Aorta (tissue), 5 donors: ENCODE measurements around the gene GPR68. TPM values are rescaled to one million over a fixed set of nuclear protein-coding genes. Genes with fewer than 3 reads are reported as not detected.

Source experiments
- ATAC-seq: fragments of 200-7000 bp; cut with Tn5 transposase; one replicate; pipeline ENCODE4 v1.9.1; 2022; ENCODE audit warnings: moderate library complexity; ENCODE audit not compliant: low FRiP score
- DNase-seq, 2 donors: peaks; one replicate each; pipeline ENCODE4 v3.0.0-alpha.2; 2020
- H3K27ac ChIP-seq, 2 donors: one replicate each; pipeline ENCODE4 v1.5.1; 2013; ENCODE audit warnings: low read length in 2 of 2, mild to moderate bottlenecking in 2 of 2, moderate library complexity in 2 of 2, control low read depth in 1 of 2, inconsistent platforms in 1 of 2, low read depth in 1 of 2
- H3K27me3 ChIP-seq, 2 donors: one replicate each; pipeline ENCODE4 v1.6.1; 2013; ENCODE audit warnings: control low read depth in 1 of 2, low read length in 1 of 2, mild to moderate bottlenecking in 1 of 2, moderate library complexity in 1 of 2; ENCODE audit not compliant: insufficient read depth in 2 of 2, control insufficient read depth in 1 of 2
- H3K36me3 ChIP-seq, 2 donors: one replicate each; pipeline ENCODE4 v1.6.1; 2013; ENCODE audit warnings: control low read depth in 1 of 2, low read length in 1 of 2, mild to moderate bottlenecking in 1 of 2; ENCODE audit not compliant: insufficient read depth in 2 of 2, control insufficient read depth in 1 of 2
- H3K4me1 ChIP-seq, 2 donors: one replicate each; pipeline ENCODE4 v1.6.1; 2013; ENCODE audit warnings: low read length in 2 of 2, control low read depth in 1 of 2, mild to moderate bottlenecking in 1 of 2, moderate library complexity in 1 of 2; ENCODE audit not compliant: insufficient read depth in 2 of 2, control insufficient read depth in 1 of 2
- H3K4me3 ChIP-seq, 2 donors: one replicate each; pipeline ENCODE4 v1.5.1; 2013; ENCODE audit warnings: low read length in 2 of 2, control low read depth in 1 of 2, mild to moderate bottlenecking in 1 of 2
- H3K9me3 ChIP-seq: one replicate; pipeline ENCODE4 v1.6.1; 2013; ENCODE audit warnings: mild to moderate bottlenecking, low read length; ENCODE audit not compliant: control insufficient read depth
- WGBS, 2 donors: extraction: QIAGEN DNeasy Blood & Tissue Kit; methylation state at CpG; one replicate each; pipeline ENCODE4 v1.1.7; 2013; 5-methylcytosine and 5-hydroxymethylcytosine counted together
- intact Hi-C, 2 donors: fragments of 100-400 bp; cut with DNase I; formaldehyde crosslinking; loops; one replicate each; pipeline versions ENCODE4 v1.14.2 to v1.15.0; 2022
- polyA plus RNA-seq, 2 donors: library from polyadenylated mRNA; stranded (reverse); fragments of 200-250 nt; gene quantifications; one replicate each; pipeline ENCODE4 v1.2.3, GENCODE V29; 2013
- total RNA-seq, 2 donors: library from RNA; stranded (reverse); fragmentation: NEBNext Ultra II Directional; extraction: Animal tissue kit (Norgen Biotek cat#: 25700); gene quantifications; one replicate each; pipeline ENCODE4 v1.2.1, GENCODE V29; 2021
- donor health status: healthy with polysubstance abuse.
- donor health status: Bipolar disorder and iron deficiency.
- donor health status: DM: no; HTN: no; CAD: no.
- donor health status: DM: no; HTN: no; CAD: no.
- donor health status: DM: yes; HTN: yes; CAD: no.

Gene GPR68
- total and polyA plus RNA-seq, 4 donors: 0.10 to 6.3 (median 0.84) TPM; not detected in 1

GRCh38 chr14:91261115-91261514, 16.6 kb upstream of the GPR68 start:
- no peak overlapping the region for H3K27ac ChIP-seq
- ATAC-seq: no peak
- no peak overlapping the region for H3K4me3 ChIP-seq
- WGBS, 2 donors: 93 to 97% methylated on average over 5 of the region's 5 CpGs
- no peaks in the 10 kb centered on the region for H3K36me3 ChIP-seq
- intact Hi-C loops: no loop called here
- no peaks in the 10 kb centered on the region for H3K9me3 ChIP-seq
- no peaks in the 10 kb centered on the region for H3K27me3 ChIP-seq
- no peak for DNase-seq
- no peaks in the 10 kb centered on the region for H3K4me1 ChIP-seq

- Histone ChIP-seq H3K27me3 (no peaks in the 10 kb centered on the region), H3K36me3 (no peaks in the 10 kb centered on the region), H3K27ac (no peak overlapping the region), H3K4me1 (no peaks in the 10 kb centered on the region), H3K4me3 (no peak overlapping the region), H3K9me3 (no peaks in the 10 kb centered on the region)
- no peak for DNase-seq
- ATAC-seq: no peak
- 84 to 93% methylated on average over 3 of the region's 3 CpGs for WGBS, 2 donors
- intact Hi-C loops: no loop called here
Measured at GRCh38 chr14:91258876-91259275, 14.4 kb upstream of the GPR68 start.

- no peaks in the 10 kb centered on the region for H3K9me3 ChIP-seq
- ATAC-seq (no peak), DNase-seq (no peak)
- no peak overlapping the region for H3K27ac ChIP-seq
- 38 to 43% methylated on average over 16 of the region's 16 CpGs for WGBS, 2 donors
- no peaks in the 10 kb centered on the region for H3K4me1 ChIP-seq
- H3K36me3 ChIP-seq: no peaks in the 10 kb centered on the region
- intact Hi-C loops: no loop called here
- H3K27me3 ChIP-seq: no peaks in the 10 kb centered on the region
- H3K4me3 ChIP-seq: no peak overlapping the region
Measured at GRCh38 chr14:91258011-91258618, 13.6 kb upstream of the GPR68 start.

GRCh38 chr14:91257328-91258010, 13.0 kb upstream of the GPR68 start:
- DNase-seq: no peak
- Histone ChIP-seq H3K9me3 (no peaks in the 10 kb centered on the region), H3K4me1 (no peaks in the 10 kb centered on the region), H3K36me3 (no peaks in the 10 kb centered on the region), H3K27ac (no peak overlapping the region), H3K4me3 (no peak overlapping the region), H3K27me3 (no peaks in the 10 kb centered on the region)
- intact Hi-C loops: no loop called here
- ATAC-seq: no peak
- WGBS, 2 donors: 63 to 66% methylated on average over 8 of the region's 8 CpGs

GRCh38 chr14:91256661-91257060, 12.2 kb upstream of the GPR68 start:
- 12 to 15% methylated on average over 1 of the region's 1 CpG for WGBS, 2 donors
- Histone ChIP-seq H3K36me3 (no peaks in the 10 kb centered on the region), H3K27ac (no peak overlapping the region), H3K27me3 (no peaks in the 10 kb centered on the region), H3K4me1 (no peaks in the 10 kb centered on the region), H3K4me3 (no peak overlapping the region), H3K9me3 (no peaks in the 10 kb centered on the region)
- DNase-seq: no peak
- intact Hi-C loops: no loop called here
- ATAC-seq: no peak

GRCh38 chr14:91255026-91255695, 10.7 kb upstream of the GPR68 start:
- Histone ChIP-seq H3K4me3 (no peak overlapping the region), H3K27me3 (no peaks in the 10 kb centered on the region), H3K4me1 (no peaks in the 10 kb centered on the region), H3K36me3 (no peaks in the 10 kb centered on the region), H3K27ac (no peak overlapping the region), H3K9me3 (no peaks in the 10 kb centered on the region)
- ATAC-seq (no peak), DNase-seq (no peak)
- WGBS, 2 donors: 88 to 91% methylated on average over 9 of the region's 9 CpGs
- intact Hi-C loops: no loop called here

GRCh38 chr14:91254461-91254860, 10.0 kb upstream of the GPR68 start:
- 89 to 100% methylated on average over 3 of the region's 3 CpGs for WGBS, 2 donors
- H3K27ac ChIP-seq: no peak overlapping the region
- ATAC-seq (no peak), DNase-seq (no peak)
- intact Hi-C loops: no loop called here
- H3K4me1 ChIP-seq: no peaks in the 10 kb centered on the region
- no peak overlapping the region for H3K4me3 ChIP-seq
- no peaks in the 10 kb centered on the region for H3K27me3 ChIP-seq
- no peaks in the 10 kb centered on the region for H3K9me3 ChIP-seq
- H3K36me3 ChIP-seq: no peaks in the 10 kb centered on the region

- Histone ChIP-seq H3K4me1 (no peaks in the 10 kb centered on the region), H3K9me3 (no peaks in the 10 kb centered on the region), H3K4me3 (peak overlapping the region; percentile 48 to 85), H3K27me3 (no peaks in the 10 kb centered on the region), H3K27ac (no peak overlapping the region), H3K36me3 (no peaks in the 10 kb centered on the region)
- intact Hi-C loops: no loop called here
- WGBS, 2 donors: 49 to 51% methylated on average over 20 of the region's 20 CpGs
- ATAC-seq (no peak), DNase-seq (no peak)
Measured at GRCh38 chr14:91253795-91254323, 9.4 kb upstream of the GPR68 start.
